ENCODE data around the gene PPP1R2C.

PPP1R2C gene

DNA sequence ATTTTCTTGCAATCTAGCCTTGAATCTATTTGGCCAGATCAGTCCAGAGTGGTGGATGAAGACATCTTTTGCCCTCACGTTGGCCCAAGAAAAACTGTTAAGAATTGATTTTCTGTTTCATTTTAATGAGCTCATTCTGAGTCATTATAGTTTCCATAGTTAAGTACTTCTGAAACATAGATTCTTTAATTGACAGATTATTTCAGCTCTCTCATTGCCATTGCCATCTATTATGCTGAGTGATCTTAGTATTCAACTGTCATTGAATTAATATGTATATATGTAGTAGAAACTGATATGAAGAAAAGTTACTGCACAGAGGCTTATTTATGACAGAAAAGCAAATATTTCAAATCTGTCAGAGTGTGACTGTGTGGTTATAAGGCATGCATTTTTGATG lies 45.5 kb upstream of the PPP1R2C start:
- Histone ChIP-seq H3K27me3 (ENCODE audit: insufficient read depth, low read length, poor library complexity, severe bottlenecking) (no peaks in the 10 kb centered on the region), H3K9ac (ENCODE audit: low read depth, low read length, poor library complexity, severe bottlenecking) (no peak overlapping the region), H3K36me3 (ENCODE audit: insufficient read depth, low read length) (no peaks in the 10 kb centered on the region), H2AFZ (ENCODE audit: low read length) (no peak overlapping the region), H3K4me3 (ENCODE audit: low read length, poor library complexity, severe bottlenecking) (no peak overlapping the region), H3F3A (ENCODE audit: low read depth) (no peaks in the 10 kb centered on the region), H3K4me1 (ENCODE audit: insufficient read depth, low read length, poor library complexity, severe bottlenecking) (no peaks in the 10 kb centered on the region), H4K20me1 (ENCODE audit: insufficient read depth, low read length, poor library complexity, severe bottlenecking) (no peaks in the 10 kb centered on the region), H3K4me2 (ENCODE audit: low read depth, low read length, poor library complexity, severe bottlenecking) (no peak overlapping the region), H3K9me3 (ENCODE audit: insufficient read depth, low read depth, low read length) (no peaks in the 10 kb centered on the region; the same call in 1 of the 2 replicates), H3K9me2 (replicated peaks; ENCODE audit: low read depth, low read length) (no peaks in the 10 kb centered on the region), H3K79me2 (ENCODE audit: insufficient read depth, low read length) (no peaks in the 10 kb centered on the region)
- no peak for TF ChIP-seq EZH2phosphoT487 (IDR thresholded peaks at IDR 0.05; ENCODE audit: borderline replicate concordance)
- TF ChIP-seq, protein P1, sequence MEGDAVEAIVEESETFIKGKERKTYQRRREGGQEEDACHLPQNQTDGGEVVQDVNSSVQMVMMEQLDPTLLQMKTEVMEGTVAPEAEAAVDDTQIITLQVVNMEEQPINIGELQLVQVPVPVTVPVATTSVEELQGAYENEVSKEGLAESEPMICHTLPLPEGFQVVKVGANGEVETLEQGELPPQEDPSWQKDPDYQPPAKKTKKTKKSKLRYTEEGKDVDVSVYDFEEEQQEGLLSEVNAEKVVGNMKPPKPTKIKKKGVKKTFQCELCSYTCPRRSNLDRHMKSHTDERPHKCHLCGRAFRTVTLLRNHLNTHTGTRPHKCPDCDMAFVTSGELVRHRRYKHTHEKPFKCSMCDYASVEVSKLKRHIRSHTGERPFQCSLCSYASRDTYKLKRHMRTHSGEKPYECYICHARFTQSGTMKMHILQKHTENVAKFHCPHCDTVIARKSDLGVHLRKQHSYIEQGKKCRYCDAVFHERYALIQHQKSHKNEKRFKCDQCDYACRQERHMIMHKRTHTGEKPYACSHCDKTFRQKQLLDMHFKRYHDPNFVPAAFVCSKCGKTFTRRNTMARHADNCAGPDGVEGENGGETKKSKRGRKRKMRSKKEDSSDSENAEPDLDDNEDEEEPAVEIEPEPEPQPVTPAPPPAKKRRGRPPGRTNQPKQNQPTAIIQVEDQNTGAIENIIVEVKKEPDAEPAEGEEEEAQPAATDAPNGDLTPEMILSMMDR (conservative IDR thresholded peaks at IDR 0.05; ENCODE audit: low read length): no peak

DNA sequence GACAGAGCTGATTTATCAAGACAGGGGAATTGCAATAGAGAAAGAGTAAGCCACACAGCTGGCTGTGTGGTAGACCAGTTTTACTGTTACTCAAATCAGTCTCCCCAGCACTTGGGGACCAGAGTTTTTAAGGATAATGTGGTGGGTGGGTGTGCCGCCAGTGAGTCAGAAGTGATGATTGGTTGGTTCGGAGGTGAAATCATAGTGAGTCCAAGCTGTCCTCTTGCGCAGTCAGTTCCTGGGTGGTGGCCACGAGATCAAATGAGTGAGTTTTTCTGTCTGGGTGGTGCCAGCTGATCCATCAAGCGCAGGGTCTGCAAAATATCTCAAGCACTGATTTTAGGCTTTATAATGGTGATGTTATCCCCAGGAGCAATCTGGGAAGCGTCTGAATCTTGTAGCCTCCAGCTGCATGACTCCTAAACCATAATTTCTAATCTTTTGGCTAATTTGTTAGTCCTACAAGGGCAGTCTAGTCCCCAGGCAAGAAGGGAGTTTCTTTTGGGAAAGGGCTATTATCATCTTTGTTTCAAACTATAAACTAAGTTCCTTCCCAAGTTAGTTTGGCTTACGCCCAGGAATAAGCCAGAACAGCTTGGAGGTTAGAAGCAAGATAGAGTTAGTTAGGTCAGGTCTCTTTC lies 44.0 kb upstream of the PPP1R2C start:
- Histone ChIP-seq H2AFZ (ENCODE audit: low read length) (no peak overlapping the region), H3K36me3 (ENCODE audit: insufficient read depth, low read length) (no peaks in the 10 kb centered on the region), H3F3A (ENCODE audit: low read depth) (no peaks in the 10 kb centered on the region), H3K27me3 (ENCODE audit: insufficient read depth, low read length, poor library complexity, severe bottlenecking) (no peaks in the 10 kb centered on the region), H4K20me1 (ENCODE audit: insufficient read depth, low read length, poor library complexity, severe bottlenecking) (no peaks in the 10 kb centered on the region), H3K4me2 (ENCODE audit: low read depth, low read length, poor library complexity, severe bottlenecking) (no peak overlapping the region), H3K79me2 (ENCODE audit: insufficient read depth, low read length) (no peaks in the 10 kb centered on the region), H3K4me3 (ENCODE audit: low read length, poor library complexity, severe bottlenecking) (no peak overlapping the region), H3K9me3 (ENCODE audit: insufficient read depth, low read depth, low read length) (no peaks in the 10 kb centered on the region; the same call in 1 of the 2 replicates), H3K9ac (ENCODE audit: low read depth, low read length, poor library complexity, severe bottlenecking) (no peak overlapping the region), H3K4me1 (ENCODE audit: insufficient read depth, low read length, poor library complexity, severe bottlenecking) (no peaks in the 10 kb centered on the region), H3K9me2 (replicated peaks; ENCODE audit: low read depth, low read length) (no peaks in the 10 kb centered on the region)
- no peak for TF ChIP-seq EZH2phosphoT487 (IDR thresholded peaks at IDR 0.05; ENCODE audit: borderline replicate concordance)
- TF ChIP-seq, protein P1 (conservative IDR thresholded peaks at IDR 0.05; ENCODE audit: low read length): no peak

DNA sequence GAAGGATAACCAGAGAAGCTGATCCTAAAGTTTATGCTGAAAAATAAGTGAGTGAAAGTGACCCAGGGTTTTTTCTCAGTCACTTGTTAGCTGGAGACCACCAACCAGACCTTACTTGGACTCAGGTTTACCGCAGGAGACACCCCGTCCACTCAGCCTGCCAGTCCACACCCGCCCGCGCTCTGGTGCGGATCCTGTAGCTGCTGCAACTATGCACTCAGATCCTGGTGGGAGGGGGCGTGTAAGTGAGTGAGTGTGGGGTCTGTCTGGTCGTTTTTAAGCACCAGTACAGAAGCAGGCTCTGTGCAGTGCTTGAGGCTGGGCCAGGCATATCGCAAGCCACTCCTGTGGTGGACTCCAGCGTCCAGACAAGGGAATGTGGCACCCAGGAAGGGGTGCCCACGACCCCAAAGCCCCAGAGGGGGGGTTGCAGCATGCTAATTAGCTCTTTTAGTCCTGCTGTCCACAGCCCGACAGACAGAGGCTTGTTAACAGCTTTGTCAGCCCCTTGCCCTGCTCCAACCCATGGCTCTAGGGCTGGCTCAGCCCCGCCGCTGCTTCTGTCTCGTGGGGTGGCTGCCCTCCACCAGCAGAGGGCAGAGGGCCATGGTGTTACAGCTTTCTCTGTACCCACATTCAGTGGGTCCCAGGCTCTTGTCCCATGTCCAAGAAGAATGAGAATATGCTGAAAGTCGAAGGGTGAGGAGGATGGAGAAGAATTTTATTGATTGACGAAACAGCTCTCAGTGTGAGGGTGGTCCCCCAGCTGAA lies 40.4 kb upstream of the PPP1R2C start:
- Histone ChIP-seq H3K79me2 (ENCODE audit: insufficient read depth, low read length) (no peaks in the 10 kb centered on the region), H3K4me1 (ENCODE audit: insufficient read depth, low read length, poor library complexity, severe bottlenecking) (no peaks in the 10 kb centered on the region), H2AFZ (ENCODE audit: low read length) (no peak overlapping the region), H3F3A (ENCODE audit: low read depth) (no peaks in the 10 kb centered on the region), H4K20me1 (ENCODE audit: insufficient read depth, low read length, poor library complexity, severe bottlenecking) (no peaks in the 10 kb centered on the region), H3K36me3 (ENCODE audit: insufficient read depth, low read length) (no peaks in the 10 kb centered on the region), H3K4me3 (ENCODE audit: low read length, poor library complexity, severe bottlenecking) (no peak overlapping the region), H3K9ac (ENCODE audit: low read depth, low read length, poor library complexity, severe bottlenecking) (no peak overlapping the region), H3K27me3 (ENCODE audit: insufficient read depth, low read length, poor library complexity, severe bottlenecking) (no peaks in the 10 kb centered on the region), H3K9me2 (replicated peaks; ENCODE audit: low read depth, low read length) (no peaks in the 10 kb centered on the region), H3K9me3 (ENCODE audit: insufficient read depth, low read depth, low read length) (no peaks in the 10 kb centered on the region; the same call in 1 of the 2 replicates), H3K4me2 (ENCODE audit: low read depth, low read length, poor library complexity, severe bottlenecking) (no peak overlapping the region)
- TF ChIP-seq EZH2phosphoT487 (IDR thresholded peaks at IDR 0.05; ENCODE audit: borderline replicate concordance): no peak
- TF ChIP-seq, protein P1 (conservative IDR thresholded peaks at IDR 0.05; ENCODE audit: low read length): no peak
